Measurements from ENCODE around the gene PSG1.
"Not testable (repeated sequence)": the region's sequence is repeated elsewhere in the genome, so short reads cannot be mapped to it uniquely, and the experiment has no call there.

- TF ChIP-seq ZNF574 (CRISPR knock-in tag; IDR thresholded peaks at IDR 0.05); PRDM15 (CRISPR knock-in tag; IDR thresholded peaks at IDR 0.05); MYC (CRISPR knock-in tag; IDR thresholded peaks at IDR 0.05; ENCODE audit: borderline replicate concordance); ESRRA (CRISPR knock-in tag; IDR thresholded peaks at IDR 0.05; ENCODE audit: low read depth): not testable (repeated sequence)
Measured at GRCh38 chr19:42923106-42923505, 43.6 kb upstream of the PSG1 start.
